ENCODE data around the gene PPP6R2.

DNA sequence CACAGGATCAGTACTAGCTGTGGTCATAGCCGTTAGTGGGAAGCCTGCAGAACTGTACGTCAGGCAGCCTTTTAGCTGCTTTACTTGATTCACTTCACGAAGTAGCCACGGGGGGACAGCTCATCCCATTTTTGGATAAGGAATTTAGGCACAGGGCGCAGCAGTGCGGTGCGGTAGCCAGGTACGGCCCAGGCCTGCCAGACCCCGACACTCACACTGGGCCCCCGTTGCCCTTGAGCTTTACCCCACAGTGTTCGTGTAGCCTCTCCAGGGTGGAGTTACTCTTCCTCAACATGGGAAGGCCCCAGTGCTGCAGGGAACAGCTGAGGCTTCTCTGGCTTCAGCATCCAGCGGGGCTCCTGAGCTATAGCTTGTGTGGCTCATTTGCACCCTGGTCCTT, 72.3 kb downstream of the PPP6R2 start:
- TF ChIP-seq POU2F2 (IDR thresholded peaks at IDR 0.05; ENCODE audit: low read depth, low read length), result no peak
- TF ChIP-seq POLR2A (IDR thresholded peaks at IDR 0.05; ENCODE audit: low read depth, low read length), result no peak
- TF ChIP-seq POLR2AphosphoS5 (IDR thresholded peaks at IDR 0.05; ENCODE audit: low read depth, low read length), result no peak

Data from GM12891 (cell line).